ENCODE data around the gene CES2.
"Not testable (repeated sequence)": the region's sequence is repeated elsewhere in the genome, so short reads cannot be mapped to it uniquely, and the experiment has no call there.

The CES2 gene

GRCh38 chr16:66986559-66986958, 51.2 kb downstream of the CES2 start:
- DNase-seq, result no peak

- DNase-seq, result no peak
Observed at GRCh38 chr16:66988197-66988788, 53.0 kb downstream of the CES2 start, which contains the start of gene CES4A. Gene CES4A (plus strand): TSS chr16:66988589. CDS start chr16:66988773, 184 bp downstream.

GRCh38 chr16:66991545-66992077, 56.3 kb downstream of the CES2 start:
- no peak for DNase-seq

- DNase-seq, result not testable (repeated sequence)
Observed at GRCh38 chr16:66993558-66993957, 58.2 kb downstream of the CES2 start.
